ENCODE data around the gene PROX1.
"Not testable (repeated sequence)": the region's sequence is repeated elsewhere in the genome, so short reads cannot be mapped to it uniquely, and the experiment has no call there.

PROX1 gene

GRCh38 chr1:214086945-214087344 is 99.2 kb downstream of the PROX1 start:
- no peak overlapping the region for H3K4me3 ChIP-seq (ENCODE audit: low read length)
- no peak for DNase-seq (ENCODE audit: low read depth)
- no peak for TF ChIP-seq CTCF (IDR thresholded peaks at IDR 0.05; ENCODE audit: insufficient read depth, low read depth, low read length, missing control alignments)

- not testable (repeated sequence) for H3K4me3 ChIP-seq (ENCODE audit: low read length); DNase-seq (ENCODE audit: low read depth)
Observed at GRCh38 chr1:214089003-214089402, 101.2 kb downstream of the PROX1 start.
